ENCODE measurements around the gene DNM3. TPM values are rescaled to one million over a fixed set of nuclear protein-coding genes. Genes with fewer than 3 reads are reported as not detected.

The DNM3 gene
- total and polyA plus RNA-seq, 2 experiments from 2014 or later, result 5.2 to 12.2 TPM

DNA sequence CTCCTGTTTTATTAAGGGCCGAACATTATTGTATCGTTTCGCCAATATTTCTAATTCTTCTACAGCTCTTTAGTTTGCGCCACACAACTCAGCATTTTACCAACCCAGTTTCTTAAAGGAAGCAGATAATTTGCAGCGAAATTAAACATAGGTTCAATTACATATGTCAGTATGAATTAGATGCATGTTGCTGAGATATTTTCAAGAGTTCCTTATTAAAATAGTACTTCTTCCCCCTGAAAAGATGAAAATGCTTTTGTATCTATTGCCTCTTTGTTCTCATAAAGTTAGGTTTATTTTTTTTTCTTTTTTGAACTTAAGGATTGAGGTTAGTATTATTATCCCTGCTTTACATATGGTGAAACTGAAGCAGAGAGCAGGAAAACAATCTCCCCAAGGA, 395.7 kb downstream of the DNM3 start:
- DNase-seq (ENCODE audit: low spot score) (no peak), ATAC-seq (no peak)
- H3K27ac ChIP-seq (ENCODE audit: low read depth), result no peak overlapping the region
- 0 out of 2 replicates have a peak, but pooled peaks cover 4% of the 10 kb centered on the region for H3K4me1 ChIP-seq (ENCODE audit: insufficient read depth)
- no peak overlapping the region for H3K4me3 ChIP-seq
- no peak overlapping the region for H3K4me3 Mint-ChIP-seq
- H3K27me3 Mint-ChIP-seq (ENCODE audit: insufficient read depth, low read depth, poor library complexity), result peaks cover 4% of the 10 kb centered on the region
- H3K27ac Mint-ChIP-seq, result no peak overlapping the region
- H3K79me2 ChIP-seq (replicated peaks; ENCODE audit: insufficient read depth), result no peaks in the 10 kb centered on the region
- no peaks in the 10 kb centered on the region for H3K27me3 ChIP-seq (ENCODE audit: insufficient read depth)
- no peaks in the 10 kb centered on the region for H3K36me3 ChIP-seq (ENCODE audit: insufficient read depth)
- H3K4me1 Mint-ChIP-seq, result no peaks in the 10 kb centered on the region
- no peaks in the 10 kb centered on the region; the same call in 2 of the 3 replicates for H3K9me3 Mint-ChIP-seq
- no peak overlapping the region; the same call in 1 of the 2 replicates for H3K4me2 ChIP-seq
- no peak overlapping the region for H2AFZ ChIP-seq
- H3K36me3 Mint-ChIP-seq (ENCODE audit: low read depth), result no peaks in the 10 kb centered on the region
- H4K20me1 ChIP-seq (replicated peaks; ENCODE audit: insufficient read depth), result no peaks in the 10 kb centered on the region
- no peaks in the 10 kb centered on the region for H3F3A ChIP-seq (replicated peaks; ENCODE audit: low read depth)
- TF ChIP-seq ZNF331 (CRISPR knock-in tag; IDR thresholded peaks at IDR 0.05; ENCODE audit: low read depth), result no peak
- no peak for TF ChIP-seq ZNF462 (CRISPR knock-in tag; IDR thresholded peaks at IDR 0.05)
- no peak for TF ChIP-seq STAT1 (IDR thresholded peaks at IDR 0.05; ENCODE audit: unreplicated experiment)
- TF ChIP-seq POLR2AphosphoS5 (IDR thresholded peaks at IDR 0.05; ENCODE audit: low read depth), result no peak
- no peak for TF ChIP-seq EZH2 (IDR thresholded peaks at IDR 0.05; ENCODE audit: low read depth, unreplicated experiment)
- no peak for TF ChIP-seq CREB1 (CRISPR knock-in tag; IDR thresholded peaks at IDR 0.05; ENCODE audit: low read depth)
- 0 out of 2 replicates have a peak, but pooled peaks cover 4% of the 10 kb centered on the region for H3K9me2 ChIP-seq (ENCODE audit: insufficient read depth)

- H3K27me3 Mint-ChIP-seq (ENCODE audit: insufficient read depth, low read depth, poor library complexity), result no peaks in the 10 kb centered on the region
- H3K36me3 Mint-ChIP-seq (ENCODE audit: low read depth), result no peaks in the 10 kb centered on the region
- TF ChIP-seq ZNF462 (CRISPR knock-in tag; IDR thresholded peaks at IDR 0.05) (no peak), NANOG (IDR thresholded peaks at IDR 0.05; ENCODE audit: borderline replicate concordance) (no peak)
Measured at GRCh38 chr1:172238158-172238557, 396.9 kb downstream of the DNM3 start.

More at GRCh38 chr1:172238158-172238557, 396.9 kb downstream of the DNM3 start:
- Histone ChIP-seq H2AFZ (no peak overlapping the region), H3K4me3 (no peak overlapping the region), H3K27me3 (ENCODE audit: insufficient read depth) (no peaks in the 10 kb centered on the region), H4K20me1 (replicated peaks; ENCODE audit: insufficient read depth) (no peaks in the 10 kb centered on the region), H3K27ac (ENCODE audit: low read depth) (no peak overlapping the region), H3K4me2 (no peak overlapping the region), H3K4me1 (ENCODE audit: insufficient read depth) (0 out of 2 replicates have a peak, but pooled peaks cover 4% of the 10 kb centered on the region), H3K36me3 (ENCODE audit: insufficient read depth) (no peaks in the 10 kb centered on the region), H3K79me2 (replicated peaks; ENCODE audit: insufficient read depth) (no peaks in the 10 kb centered on the region), H3F3A (replicated peaks; ENCODE audit: low read depth) (no peaks in the 10 kb centered on the region), H3K9me2 (ENCODE audit: insufficient read depth) (peaks cover 4% of the 10 kb centered on the region; the same call in 1 of the 2 replicates)
- no peak overlapping the region for H3K27ac Mint-ChIP-seq
- DNase-seq (ENCODE audit: low spot score) (no peak), ATAC-seq (no peak)
- no peaks in the 10 kb centered on the region; the same call in 2 of the 3 replicates for H3K9me3 Mint-ChIP-seq
- H3K4me3 Mint-ChIP-seq, result no peak overlapping the region
- H3K4me1 Mint-ChIP-seq, result no peaks in the 10 kb centered on the region
